Loucy (cell line): ENCODE data around the gene TBX15.

Source experiments
- H2AFZ ChIP-seq: fragments of 200-600 bp; sonication (generic); 2 replicates; pipeline ENCODE4 v1.6.0; 2016; ENCODE audit warnings: antibody characterized with exemption, mild to moderate bottlenecking, low read length, moderate library complexity
- H3F3A ChIP-seq: fragments of 200-600 bp; 2 replicates; pipeline ENCODE4 v1.6.0; 2016; ENCODE audit warnings: antibody characterized with exemption, low read depth, mild to moderate bottlenecking
- H3K27me3 ChIP-seq: fragments of 200-600 bp; sonication (generic); 2 replicates; pipeline ENCODE4 v1.6.1; 2014; ENCODE audit warnings: low read length, mild to moderate bottlenecking; ENCODE audit not compliant: insufficient read depth, poor library complexity, severe bottlenecking
- H3K36me3 ChIP-seq: fragments of 200-600 bp; sonication (generic); 2 replicates; pipeline ENCODE4 v1.6.1; 2016; ENCODE audit warnings: low read length; ENCODE audit not compliant: insufficient read depth
- H3K4me1 ChIP-seq: fragments of 200-600 bp; sonication (generic); 2 replicates; pipeline ENCODE4 v1.5.1; 2014; ENCODE audit warnings: low read length, mild to moderate bottlenecking; ENCODE audit not compliant: insufficient read depth, poor library complexity, severe bottlenecking
- H3K4me2 ChIP-seq: fragments of 200-600 bp; sonication (generic); 2 replicates; pipeline ENCODE4 v1.6.0; 2014; ENCODE audit warnings: antibody characterized with exemption, low read length, low read depth, mild to moderate bottlenecking; ENCODE audit not compliant: poor library complexity, severe bottlenecking
- H3K4me3 ChIP-seq: fragments of 200-600 bp; sonication (generic); 2 replicates; pipeline ENCODE4 v1.5.1; 2014; ENCODE audit warnings: low read length, mild to moderate bottlenecking, mixed read lengths; ENCODE audit not compliant: poor library complexity, severe bottlenecking
- H3K79me2 ChIP-seq: fragments of 200-600 bp; sonication (generic); 2 replicates; pipeline ENCODE4 v1.6.1; 2014; ENCODE audit warnings: low read length; ENCODE audit not compliant: insufficient read depth
- H3K9ac ChIP-seq: fragments of 200-600 bp; sonication (generic); 2 replicates; pipeline ENCODE4 v1.6.0; 2014; ENCODE audit warnings: mild to moderate bottlenecking, low read depth, low read length, moderate library complexity; ENCODE audit not compliant: poor library complexity, severe bottlenecking
- H3K9me2 ChIP-seq: fragments of 200-600 bp; sonication (generic); replicated peaks from 2 replicates; pipeline ENCODE4 v1.6.1; 2016; ENCODE audit warnings: low read depth, low read length, mixed read lengths
- H3K9me3 ChIP-seq: fragments of 200-600 bp; sonication (generic); 2 replicates; pipeline ENCODE4 v1.6.1; 2014; ENCODE audit warnings: mild to moderate bottlenecking, antibody characterized with exemption, low read length, low read depth; ENCODE audit not compliant: insufficient read depth
- H4K20me1 ChIP-seq: fragments of 200-600 bp; sonication (generic); 2 replicates; pipeline ENCODE4 v1.6.0; 2014; ENCODE audit warnings: antibody characterized with exemption, low read length, mild to moderate bottlenecking; ENCODE audit not compliant: insufficient read depth, poor library complexity, severe bottlenecking
- CTCF ChIP-seq: fragments of 200-600 bp; sonication (generic); conservative IDR thresholded peaks from 2 replicates; pipeline ENCODE4 v1.5.1; 2014; ENCODE audit warnings: mild to moderate bottlenecking, antibody characterized with exemption, low read length
- EZH2phosphoT487 ChIP-seq: fragments of 200-600 bp; IDR thresholded peaks from 2 replicates; pipeline ENCODE4 v1.6.1; 2018; ENCODE audit warnings: antibody characterized with exemption, mild to moderate bottlenecking, moderate library complexity, borderline replicate concordance

Gene TBX15

GRCh38 chr1:119003413-119004128 lies 15.4 kb upstream of the TBX15 start:
- Histone ChIP-seq H3K4me1 (no peaks in the 10 kb centered on the region), H3K79me2 (no peaks in the 10 kb centered on the region), H3K4me2 (no peak overlapping the region), H3K9me2 (no peaks in the 10 kb centered on the region), H3K4me3 (no peak overlapping the region), H3K27me3 (peaks cover 21% of the 10 kb centered on the region), H4K20me1 (no peaks in the 10 kb centered on the region), H3K36me3 (no peaks in the 10 kb centered on the region), H3K9ac (no peak overlapping the region), H3F3A (no peaks in the 10 kb centered on the region), H3K9me3 (no peaks in the 10 kb centered on the region), H2AFZ (no peak overlapping the region)
- TF ChIP-seq EZH2phosphoT487: no peak
- TF ChIP-seq CTCF: peak; percentile 15; the same call in 1 of the 2 replicates

- no peaks in the 10 kb centered on the region for H3K9me3 ChIP-seq
- no peaks in the 10 kb centered on the region for H3K79me2 ChIP-seq
- H3K9me2 ChIP-seq: no peaks in the 10 kb centered on the region
- TF ChIP-seq CTCF (no peak), EZH2phosphoT487 (no peak)
- no peak overlapping the region for H2AFZ ChIP-seq
- H3K4me2 ChIP-seq: no peak overlapping the region
- no peak overlapping the region for H3K9ac ChIP-seq
- H3K27me3 ChIP-seq: peaks cover 25% of the 10 kb centered on the region
- H3K4me1 ChIP-seq: no peaks in the 10 kb centered on the region
- no peaks in the 10 kb centered on the region for H3F3A ChIP-seq
- no peak overlapping the region for H3K4me3 ChIP-seq
- H3K36me3 ChIP-seq: no peaks in the 10 kb centered on the region
- H4K20me1 ChIP-seq: no peaks in the 10 kb centered on the region
Measured at GRCh38 chr1:119002028-119002686, 14.0 kb upstream of the TBX15 start.

- no peak overlapping the region for H3K9ac ChIP-seq
- peaks cover 25% of the 10 kb centered on the region for H3K27me3 ChIP-seq
- no peak for TF ChIP-seq CTCF
- no peak for TF ChIP-seq EZH2phosphoT487
- H3K9me3 ChIP-seq: no peaks in the 10 kb centered on the region
- no peaks in the 10 kb centered on the region for H4K20me1 ChIP-seq
- H3K4me2 ChIP-seq: peak overlapping the region; percentile 57
- no peaks in the 10 kb centered on the region for H3K9me2 ChIP-seq
- H3K79me2 ChIP-seq: no peaks in the 10 kb centered on the region
- no peaks in the 10 kb centered on the region for H3K4me1 ChIP-seq
- H2AFZ ChIP-seq: no peak overlapping the region; the same call in 1 of the 2 replicates
- no peak overlapping the region for H3K4me3 ChIP-seq
- H3F3A ChIP-seq: no peaks in the 10 kb centered on the region
- H3K36me3 ChIP-seq: no peaks in the 10 kb centered on the region
Measured at GRCh38 chr1:119001181-119002027, 13.3 kb upstream of the TBX15 start.
